DOHH2 (cell line): ENCODE results near the gene ATIC.

ENCODE experiments used
- EZH2phosphoT487 ChIP-seq: fragments of 200-600 bp; sonication (generic); IDR thresholded peaks from 2 replicates; pipeline ENCODE4 v1.6.1; 2017; ENCODE audit warnings: borderline replicate concordance, mild to moderate bottlenecking, antibody characterized with exemption, low read length, moderate library complexity, mixed read lengths
- TF ChIP-seq, protein P1 (sequence below): fragments of 200-600 bp; sonication (generic); IDR thresholded peaks from one replicate; pipeline ENCODE4 v1.5.1; 2014; ENCODE audit warnings: antibody characterized with exemption, mild to moderate bottlenecking, low read depth, low read length; ENCODE audit not compliant: poor library complexity, severe bottlenecking

DNA sequence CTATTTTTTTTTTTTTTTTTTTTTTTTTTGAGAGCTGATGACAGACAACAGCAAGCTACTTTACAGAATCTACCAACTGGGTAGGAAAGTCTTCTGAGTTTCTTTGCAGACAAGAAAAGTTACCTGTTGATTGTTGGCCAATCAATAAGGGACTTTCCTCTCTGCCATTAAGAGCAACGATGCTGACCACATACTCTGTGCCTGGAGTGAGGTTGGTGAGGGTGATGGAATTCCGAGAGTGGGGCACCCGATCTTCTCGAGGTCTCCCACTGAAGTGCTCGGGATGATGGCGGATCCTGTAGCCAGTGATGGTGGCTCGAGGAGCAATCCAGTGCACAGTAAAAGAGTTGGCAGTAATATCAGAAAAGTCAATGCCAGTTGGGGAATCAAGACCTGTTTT lies 74.7 kb downstream of the ATIC start:
- TF ChIP-seq, protein P1, sequence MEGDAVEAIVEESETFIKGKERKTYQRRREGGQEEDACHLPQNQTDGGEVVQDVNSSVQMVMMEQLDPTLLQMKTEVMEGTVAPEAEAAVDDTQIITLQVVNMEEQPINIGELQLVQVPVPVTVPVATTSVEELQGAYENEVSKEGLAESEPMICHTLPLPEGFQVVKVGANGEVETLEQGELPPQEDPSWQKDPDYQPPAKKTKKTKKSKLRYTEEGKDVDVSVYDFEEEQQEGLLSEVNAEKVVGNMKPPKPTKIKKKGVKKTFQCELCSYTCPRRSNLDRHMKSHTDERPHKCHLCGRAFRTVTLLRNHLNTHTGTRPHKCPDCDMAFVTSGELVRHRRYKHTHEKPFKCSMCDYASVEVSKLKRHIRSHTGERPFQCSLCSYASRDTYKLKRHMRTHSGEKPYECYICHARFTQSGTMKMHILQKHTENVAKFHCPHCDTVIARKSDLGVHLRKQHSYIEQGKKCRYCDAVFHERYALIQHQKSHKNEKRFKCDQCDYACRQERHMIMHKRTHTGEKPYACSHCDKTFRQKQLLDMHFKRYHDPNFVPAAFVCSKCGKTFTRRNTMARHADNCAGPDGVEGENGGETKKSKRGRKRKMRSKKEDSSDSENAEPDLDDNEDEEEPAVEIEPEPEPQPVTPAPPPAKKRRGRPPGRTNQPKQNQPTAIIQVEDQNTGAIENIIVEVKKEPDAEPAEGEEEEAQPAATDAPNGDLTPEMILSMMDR = no peak
- no peak for TF ChIP-seq EZH2phosphoT487
